GM21360 (cell line): ENCODE data around the gene PARVB.

Source experiments
- ATAC-seq: cut with Tn5 transposase; IDR thresholded peaks from one replicate; pipeline ENCODE4 v1.9.1; 2021; ENCODE audit warnings: mild to moderate bottlenecking, moderate library complexity; ENCODE audit not compliant: unreplicated experiment

Gene PARVB

DNA sequence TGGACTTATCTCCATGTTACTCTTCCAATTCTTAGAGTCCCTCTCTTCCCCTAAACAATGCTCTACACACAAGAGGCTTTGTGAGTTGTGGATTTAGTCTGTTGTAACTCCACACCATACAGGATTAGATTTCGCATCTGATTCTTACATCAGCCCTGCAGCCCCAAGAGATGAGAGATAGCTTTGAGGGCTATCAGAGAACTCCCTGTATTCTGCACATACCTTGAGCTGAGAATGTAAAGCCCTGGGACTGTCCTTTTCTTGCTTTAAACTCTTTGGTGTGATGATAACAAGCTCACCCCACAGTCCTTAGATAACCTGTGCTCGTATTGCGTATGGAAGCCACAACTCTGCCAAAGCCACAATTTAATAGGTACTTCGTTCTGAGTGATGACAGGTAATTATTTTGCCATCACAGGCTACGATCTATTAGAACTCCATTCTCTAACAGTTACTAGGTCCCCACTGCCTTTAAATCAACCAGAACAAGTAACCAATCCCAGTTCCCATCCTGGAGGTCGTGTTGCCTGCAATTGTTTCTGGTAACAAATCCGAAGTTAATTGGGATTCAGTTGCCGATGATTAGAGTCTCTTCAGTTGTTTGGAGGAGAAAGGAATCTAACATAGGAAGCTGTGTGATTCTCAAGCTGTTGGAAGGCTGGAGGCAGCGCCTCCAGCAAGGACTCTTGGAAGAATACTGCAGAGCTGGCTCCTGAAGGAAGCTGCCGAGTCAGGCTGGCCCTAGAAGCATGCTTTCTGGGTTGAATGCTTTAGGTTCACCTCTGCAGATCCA, 155.3 kb downstream of the PARVB start:
- ATAC-seq = no peak

DNA sequence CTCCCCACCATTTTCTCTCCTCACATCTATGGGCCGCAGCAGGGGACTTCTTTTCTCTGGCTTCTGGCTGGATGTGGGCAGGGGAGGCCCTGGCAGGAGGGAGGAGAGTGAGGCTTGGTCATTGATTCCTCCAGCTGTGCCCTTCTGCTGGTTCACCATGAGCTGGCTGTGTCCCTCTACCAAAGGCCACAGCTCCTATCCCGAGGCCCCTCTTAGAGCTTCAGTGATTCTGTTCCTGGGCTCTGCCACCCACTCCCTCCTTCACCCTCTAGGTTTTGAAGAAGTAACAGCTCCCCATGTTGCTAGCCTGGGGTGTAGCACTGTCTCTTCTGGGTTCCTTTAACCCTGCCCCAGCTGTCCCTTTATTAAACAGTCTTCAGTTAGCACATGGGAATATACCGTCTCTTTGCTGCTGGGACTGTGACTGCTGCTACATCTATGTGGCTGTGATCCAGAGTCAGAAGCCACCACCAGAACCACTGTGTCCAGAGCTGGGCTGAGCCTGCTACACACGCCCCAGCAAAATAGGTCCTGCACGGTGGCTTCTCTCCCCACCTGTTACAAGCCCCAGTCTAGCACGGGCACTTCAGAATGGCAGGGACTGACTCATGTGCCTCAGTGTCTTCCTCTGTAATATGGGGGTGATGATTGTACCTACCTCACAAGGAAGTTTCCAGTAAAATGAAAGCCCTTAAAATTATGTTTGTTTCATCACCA, 156.0 kb downstream of the PARVB start:
- ATAC-seq = no peak

DNA sequence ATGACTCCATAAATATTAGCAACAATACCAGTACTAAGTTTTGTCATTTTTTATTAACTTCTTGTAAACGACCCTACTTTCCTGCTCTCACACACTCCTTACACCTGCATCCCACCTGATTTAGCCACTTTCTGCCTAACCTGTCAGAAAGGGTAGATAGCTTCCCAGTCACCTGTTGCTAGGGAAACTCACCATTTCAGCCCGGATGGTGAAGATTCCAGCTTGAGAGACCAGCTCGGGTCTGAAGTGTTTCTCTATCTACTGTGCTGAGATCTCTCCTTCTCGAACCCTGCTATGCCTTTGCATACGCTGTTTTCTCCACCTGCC, 156.6 kb downstream of the PARVB start, which contains the start of gene PARVG:
Gene PARVG (plus strand): TSS at position 220 of the 327 bp plus-strand sequence. CDS start 2,405 bp downstream, outside the sequence.
- no peak for ATAC-seq

DNA sequence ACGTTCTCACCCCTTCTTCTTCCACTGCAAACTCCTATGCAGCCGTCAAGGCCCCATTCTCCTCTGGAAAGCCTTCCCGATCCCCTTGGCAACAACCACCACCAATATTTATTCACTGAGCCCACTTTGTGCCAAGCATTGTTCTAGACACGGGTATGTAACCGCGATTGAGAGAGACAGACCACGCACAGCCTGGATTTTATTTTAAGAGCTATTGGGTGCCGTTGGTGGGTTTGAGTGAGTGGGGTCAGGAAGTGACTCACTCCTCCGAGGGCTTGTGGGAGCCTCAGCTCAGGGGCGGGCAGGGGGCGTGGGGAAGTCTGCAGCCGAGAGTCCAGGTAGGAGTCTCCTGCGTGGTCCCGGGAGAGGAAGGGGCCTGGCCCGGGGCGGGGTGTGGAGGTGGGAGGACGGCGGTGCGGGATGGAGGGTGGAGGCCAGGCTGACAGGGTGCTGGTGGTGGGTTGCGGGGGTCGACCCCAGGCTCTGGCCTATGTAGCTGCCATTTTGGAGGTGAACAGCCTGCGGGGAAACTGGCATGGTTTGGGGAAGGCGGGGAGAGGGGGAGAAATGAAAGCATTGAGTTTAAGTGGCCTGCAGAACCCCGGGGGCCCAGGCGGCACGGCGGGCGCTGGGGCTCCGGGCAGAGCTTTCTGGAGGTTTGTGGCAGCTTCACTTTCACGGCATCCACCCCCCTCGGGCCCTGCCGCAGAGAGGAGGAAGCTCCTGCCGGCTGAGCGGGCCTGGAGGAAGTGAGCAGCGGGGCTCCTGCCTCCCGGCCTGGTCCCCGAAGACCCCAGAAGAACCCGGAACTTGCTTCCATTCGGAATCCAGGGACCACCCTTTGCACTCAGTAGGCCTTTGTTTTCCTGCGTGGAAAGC, 157.2 kb downstream of the PARVB start:
- ATAC-seq = no peak

DNA sequence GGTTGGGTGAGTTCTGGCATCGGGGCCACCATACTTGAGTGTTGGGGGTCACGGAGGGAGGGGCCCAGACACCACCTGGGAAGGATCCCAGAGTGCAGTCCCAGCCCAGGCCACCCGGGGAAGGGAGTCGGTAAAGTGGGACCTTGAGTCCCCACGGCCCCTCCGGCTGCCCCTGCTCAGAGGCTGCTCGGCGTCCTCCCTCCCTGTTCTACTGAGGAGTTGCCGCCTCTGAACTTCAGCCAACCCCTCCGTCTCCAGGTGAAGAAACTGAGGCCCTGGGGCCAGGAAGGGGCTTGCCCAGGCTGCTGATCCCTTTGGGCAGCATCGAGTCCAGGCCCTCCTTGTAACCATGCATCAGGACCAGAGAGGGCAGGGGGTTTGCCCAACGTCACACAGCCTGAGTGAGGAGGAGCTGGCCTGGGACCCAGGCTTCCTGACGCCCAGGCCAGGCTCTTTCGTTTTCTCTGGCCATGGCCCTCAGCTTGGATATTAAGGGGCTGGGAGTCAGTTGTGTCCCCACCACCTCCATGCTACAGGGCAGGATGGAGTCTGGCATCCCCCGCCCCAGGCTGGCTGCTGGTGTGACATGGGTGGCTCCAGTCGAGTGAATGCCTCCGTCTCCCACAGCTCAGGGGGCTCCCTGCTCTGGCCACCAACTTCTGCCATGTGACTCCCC, 157.9 kb downstream of the PARVB start:
- no peak for ATAC-seq

DNA sequence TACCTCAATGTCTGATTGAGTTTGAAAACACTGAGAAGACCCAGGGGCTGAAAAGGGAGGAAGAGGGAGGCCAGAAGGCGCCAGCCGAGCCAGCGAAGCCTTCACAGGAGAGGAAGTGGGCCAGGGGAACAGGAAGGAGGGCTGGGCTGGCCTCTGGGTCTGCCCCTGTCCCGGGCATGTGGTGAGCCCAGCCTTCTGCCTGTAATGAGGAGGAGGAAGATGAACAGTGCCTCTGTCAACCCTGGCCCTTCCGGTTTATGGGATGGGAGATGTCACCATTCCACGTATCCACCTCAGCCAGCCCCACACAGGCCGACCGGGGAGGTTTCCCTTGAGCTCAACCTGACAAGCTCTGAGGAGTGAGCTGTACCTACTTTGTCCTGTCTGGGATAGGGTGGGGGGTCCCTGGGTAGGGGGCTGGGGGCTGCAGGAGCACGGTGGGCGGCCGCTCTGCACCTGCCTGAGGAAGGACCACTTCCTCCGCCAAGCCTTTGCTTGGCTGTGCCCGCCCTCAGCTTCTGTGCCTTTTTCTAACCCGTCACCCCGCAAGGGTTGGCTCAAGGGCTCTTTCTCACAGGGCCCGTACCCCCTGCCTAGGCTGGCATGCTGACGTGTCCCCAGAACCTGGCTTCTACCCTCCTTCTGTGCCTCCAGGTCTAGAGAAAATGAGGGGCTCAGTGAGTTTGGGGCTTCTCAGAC, 158.6 kb downstream of the PARVB start:
- no peak for ATAC-seq

DNA sequence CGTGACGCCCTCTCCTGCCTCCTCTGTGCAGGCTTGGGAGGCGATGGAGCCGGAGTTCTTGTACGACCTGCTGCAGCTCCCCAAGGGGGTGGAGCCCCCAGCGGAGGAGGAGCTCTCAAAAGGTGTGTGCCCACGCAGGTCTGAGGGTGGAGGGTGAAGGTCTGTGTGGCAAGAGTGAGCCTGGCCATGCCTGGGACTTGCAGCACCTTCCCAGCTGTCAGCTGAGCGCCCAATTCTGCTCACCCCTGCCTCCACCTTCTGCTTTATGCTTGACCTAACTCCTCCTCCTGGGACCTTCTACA, 159.1 kb downstream of the PARVB start:
- no peak for ATAC-seq

DNA sequence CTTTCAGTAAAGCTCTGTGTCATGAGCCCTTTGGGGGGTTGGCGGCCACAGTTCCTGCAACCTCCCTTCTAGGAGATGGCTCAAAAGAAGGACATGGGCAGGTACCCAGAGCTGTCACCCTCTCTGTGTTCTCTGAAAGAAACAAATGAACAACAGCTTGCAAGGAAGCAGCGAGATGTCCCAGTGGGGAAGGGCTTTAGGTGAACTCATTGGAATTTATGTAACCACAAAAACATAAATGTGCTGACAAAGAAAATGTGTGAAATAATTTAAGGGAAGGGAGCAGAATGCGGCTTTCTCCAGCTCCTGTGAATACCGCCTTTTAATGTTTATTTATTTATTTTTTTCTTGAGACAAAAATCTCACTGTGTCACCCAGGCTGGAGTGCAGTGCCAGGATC, 159.9 kb downstream of the PARVB start:
- no peak for ATAC-seq

DNA sequence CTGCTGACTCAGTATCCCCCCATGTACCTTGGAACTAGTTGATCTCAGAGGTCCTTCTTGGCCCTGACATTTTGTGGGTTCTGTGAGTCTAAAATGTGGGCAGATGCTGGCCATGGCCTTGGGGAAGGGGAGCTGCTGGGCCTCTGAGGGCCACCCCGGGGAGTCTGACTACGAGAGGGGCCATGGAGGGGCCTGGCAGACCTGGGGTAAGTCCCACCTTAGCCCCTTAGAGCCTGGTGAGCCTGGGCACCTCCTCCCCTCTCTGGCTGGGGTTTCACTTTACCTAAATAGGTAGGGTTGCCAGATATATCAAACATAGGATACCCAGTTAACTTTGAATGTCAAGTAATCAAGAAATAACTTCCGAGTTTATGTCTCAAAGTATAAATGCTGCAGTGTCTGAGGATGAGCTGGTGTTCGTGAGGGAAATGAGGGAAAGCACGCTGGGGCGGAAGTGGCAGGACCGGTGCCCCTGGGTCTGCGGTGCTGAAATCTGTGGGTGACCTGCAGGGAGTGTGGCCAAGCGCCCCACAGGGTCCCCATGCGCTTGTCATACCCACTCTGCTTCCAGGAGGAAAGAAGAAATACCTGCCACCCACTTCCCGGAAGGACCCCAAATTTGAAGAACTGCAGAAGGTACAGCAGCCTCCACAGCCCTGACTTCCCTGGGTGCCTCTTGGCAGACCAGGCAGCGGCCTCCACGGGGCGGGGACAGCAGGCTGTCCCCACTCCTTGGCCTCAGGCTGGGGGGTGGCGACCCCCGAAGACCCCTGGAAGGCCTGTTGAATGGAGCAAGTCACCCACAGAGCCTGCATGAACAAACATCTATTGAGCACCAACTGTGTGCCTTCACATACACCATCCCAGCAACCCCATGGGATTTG, 161.4 kb downstream of the PARVB start:
- ATAC-seq = no peak

DNA sequence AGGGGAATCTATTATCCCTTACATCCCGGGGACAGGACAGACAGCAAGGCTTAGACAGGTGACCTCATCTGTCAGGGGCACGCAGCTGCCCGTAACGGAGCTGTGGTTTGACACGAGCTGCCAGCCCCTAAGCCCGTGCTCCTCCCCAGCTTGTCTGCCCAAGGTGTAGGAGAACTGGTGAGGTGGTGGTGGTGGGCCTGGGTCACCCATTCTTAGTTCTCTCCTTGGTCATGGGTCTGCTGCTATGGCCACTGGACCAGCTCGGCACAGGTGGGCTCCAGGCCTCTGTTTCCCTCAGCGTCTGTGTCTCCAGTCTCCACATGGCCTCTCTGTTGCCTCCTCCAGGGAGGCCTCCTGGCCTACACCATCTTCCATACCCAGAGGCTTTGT, 162.0 kb downstream of the PARVB start:
- ATAC-seq = no peak

DNA sequence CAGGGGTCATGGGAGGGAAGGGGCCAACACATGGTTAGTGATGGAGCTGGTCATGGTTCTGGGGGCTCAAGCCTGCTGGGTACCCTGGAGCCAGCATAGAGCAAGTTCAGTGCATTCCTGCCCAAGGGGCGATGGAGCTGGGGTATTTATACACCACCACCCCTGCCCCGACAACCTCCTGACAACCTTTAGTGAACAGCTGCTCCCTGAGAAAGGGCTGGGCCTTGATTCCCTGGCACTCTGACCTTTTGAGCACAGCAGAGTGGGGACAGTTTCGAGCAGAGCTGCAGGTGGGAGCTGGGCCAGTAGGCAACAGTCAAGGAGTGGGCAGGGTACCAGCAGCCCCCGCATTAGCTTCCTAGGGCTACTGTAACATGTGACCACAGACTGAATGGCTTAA, 162.6 kb downstream of the PARVB start:
- no peak for ATAC-seq

DNA sequence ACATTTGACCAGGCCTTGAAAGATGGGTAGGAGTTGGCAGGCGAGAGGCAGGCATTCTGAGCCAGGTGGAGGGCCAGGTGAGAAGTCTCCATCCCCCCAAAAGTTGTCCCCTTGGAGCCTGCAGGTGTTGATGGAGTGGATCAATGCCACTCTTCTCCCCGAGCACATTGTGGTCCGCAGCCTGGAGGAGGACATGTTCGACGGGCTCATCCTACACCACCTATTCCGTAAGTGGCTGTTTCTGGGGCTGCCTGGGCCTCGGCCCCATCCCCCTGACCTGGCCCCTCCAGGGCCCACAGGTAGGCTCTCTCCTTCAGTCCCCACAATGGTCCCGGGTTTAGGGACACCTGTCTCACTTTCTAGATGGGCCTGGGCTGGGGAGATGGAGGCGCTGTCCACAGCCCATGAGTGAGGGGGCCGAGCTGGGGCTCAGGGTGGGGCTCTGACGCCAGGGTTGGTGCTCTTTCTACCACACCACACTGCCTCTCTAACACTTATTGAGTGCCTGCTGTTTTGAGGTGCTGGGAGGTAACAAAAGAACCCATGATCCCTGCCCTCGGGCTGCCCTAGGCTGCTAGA, 163.6 kb downstream of the PARVB start:
- no peak for ATAC-seq

DNA sequence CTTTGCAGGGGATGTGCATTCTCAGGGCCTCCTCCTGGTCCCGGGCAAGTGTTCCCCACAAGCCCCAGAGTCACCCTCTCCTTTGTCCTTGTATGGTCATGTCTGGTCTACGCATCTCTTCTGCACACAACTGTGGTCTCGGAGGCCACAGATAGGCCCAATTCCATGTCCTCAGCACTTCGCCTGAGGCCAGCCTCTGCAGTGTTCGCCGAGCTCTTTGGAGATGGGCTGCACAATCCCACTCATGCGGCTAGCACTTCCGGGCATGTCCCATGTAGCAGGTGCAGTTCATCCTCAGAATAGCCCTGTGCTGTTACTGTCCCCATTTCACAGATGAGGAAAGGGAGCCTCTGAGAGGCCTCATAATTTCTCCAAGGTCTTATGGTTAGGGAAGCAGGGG, 164.2 kb downstream of the PARVB start:
- no peak for ATAC-seq

DNA sequence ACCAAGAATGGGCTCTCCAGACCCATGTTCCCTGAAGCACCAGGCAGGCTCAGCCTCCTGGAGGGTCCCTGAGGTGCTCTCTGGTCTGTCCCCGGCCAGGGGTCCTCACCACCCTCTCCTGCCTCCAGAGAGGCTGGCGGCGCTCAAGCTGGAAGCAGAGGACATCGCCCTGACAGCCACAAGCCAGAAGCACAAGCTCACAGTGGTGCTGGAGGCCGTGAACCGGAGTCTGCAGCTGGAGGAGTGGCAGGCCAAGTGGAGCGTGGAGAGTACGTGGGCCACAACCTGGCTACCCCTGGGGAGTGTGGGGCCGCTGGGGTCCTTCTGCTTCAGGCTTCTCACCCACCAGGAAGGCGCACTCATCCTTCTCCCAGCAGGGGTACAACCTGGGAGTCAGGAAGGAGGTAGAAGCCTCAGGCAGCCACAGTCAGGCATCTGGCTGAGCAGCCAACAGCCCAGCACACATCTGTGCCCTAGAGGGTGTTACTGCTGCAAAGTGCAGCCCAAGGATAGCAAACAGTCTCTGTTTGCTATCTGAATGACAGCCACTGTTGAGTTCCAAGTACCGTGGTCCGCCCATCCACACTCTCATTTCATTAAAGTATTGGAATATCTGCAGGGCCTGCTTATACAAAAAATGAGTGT, 165.0 kb downstream of the PARVB start:
- no peak for ATAC-seq

DNA sequence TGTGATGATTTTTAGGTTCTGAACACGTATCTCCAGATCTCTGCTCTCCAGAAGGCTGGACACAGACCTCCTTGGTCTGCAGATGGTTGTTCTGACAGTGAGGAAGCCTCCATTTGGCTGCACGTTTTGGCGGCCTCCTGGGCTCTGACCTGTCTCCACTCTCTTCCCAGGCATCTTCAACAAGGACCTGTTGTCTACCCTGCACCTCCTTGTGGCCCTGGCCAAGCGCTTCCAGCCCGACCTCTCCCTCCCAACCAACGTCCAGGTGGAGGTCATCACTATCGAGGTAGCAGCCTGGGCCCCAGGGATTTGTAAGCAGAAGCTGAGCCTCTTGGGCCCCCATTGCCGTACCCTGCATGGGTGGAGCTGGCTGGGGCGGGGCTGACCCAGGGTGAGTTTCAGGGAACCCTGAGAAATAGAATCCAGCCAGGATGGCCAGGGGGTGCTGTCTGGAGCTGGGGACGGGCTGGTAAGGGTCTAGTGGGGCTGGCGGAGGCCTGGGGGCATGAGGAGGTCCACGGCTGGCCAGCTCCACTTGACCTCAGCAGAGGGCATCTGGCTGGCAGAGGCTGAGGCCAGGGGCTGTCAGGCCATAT, 166.4 kb downstream of the PARVB start:
- no peak for ATAC-seq

DNA sequence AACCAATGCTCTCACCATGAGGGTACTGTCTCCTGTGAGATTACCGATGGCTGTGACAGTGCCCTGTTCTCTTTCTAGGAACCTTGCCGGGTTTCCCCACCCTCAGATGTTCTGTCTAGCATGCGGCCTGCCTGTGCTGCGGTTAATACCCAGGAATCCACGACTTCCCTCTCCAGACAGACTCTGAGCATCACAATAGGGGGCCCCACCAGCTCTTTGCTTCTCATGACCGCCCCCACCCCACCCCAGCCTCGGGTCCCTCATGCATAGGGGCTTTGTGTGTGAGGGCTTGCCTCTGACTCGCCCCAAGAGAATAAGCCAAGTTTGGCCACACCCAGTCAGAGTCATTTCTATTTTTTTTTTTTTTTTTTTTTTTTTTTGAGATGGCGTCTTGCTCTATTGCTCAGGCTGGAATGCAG, 166.9 kb downstream of the PARVB start:
- ATAC-seq = no peak

DNA sequence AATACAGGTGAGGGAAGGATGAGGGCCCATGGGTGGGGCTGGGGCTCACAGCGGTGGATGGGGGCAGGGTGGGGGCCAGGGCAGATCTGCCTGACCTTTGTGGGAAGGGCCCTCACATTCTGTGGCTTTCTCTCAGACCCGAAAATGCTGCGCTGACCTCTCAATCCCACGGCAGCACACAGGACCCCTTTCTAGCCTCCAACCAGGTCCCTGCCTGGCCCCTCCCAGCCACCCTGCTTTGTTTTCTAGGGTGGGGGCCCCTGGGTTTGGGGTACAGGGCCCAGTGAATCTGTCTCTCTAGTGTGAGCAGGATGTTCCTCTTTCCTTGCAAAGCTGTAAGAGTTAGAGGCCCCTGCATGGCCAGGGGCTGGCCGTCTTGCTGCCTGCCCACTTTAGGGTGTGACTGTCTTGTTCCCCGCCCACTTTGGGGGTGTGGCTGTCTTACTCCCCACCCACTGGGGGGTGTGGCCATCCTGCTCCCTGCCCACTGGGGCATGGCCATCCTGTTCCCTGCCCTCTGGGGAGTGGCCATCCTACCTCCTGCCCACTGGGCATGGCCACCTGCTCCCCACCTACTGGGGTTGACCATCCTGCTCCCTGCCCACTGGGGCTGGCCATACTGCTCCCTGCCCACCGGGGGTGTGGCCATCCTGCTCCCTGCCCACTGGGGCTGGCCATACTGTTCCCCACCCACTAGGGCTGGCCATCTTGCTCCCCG, 168.2 kb downstream of the PARVB start:
- ATAC-seq = no peak
